Loucy (cell line): ENCODE data around the gene SAP30BP.

Experiments
- CTCF ChIP-seq: fragments of 200-600 bp; sonication (generic); conservative IDR thresholded peaks from 2 replicates; pipeline ENCODE4 v1.5.1; 2014; ENCODE audit warnings: mild to moderate bottlenecking, antibody characterized with exemption, low read length
- EZH2phosphoT487 ChIP-seq: fragments of 200-600 bp; IDR thresholded peaks from 2 replicates; pipeline ENCODE4 v1.6.1; 2018; ENCODE audit warnings: antibody characterized with exemption, mild to moderate bottlenecking, moderate library complexity, borderline replicate concordance

GRCh38 chr17:75719732-75720131 lies 52.6 kb downstream of the SAP30BP start:
- TF ChIP-seq CTCF = no peak
- no peak for TF ChIP-seq EZH2phosphoT487
